Stomach (tissue), 4 donors: ENCODE data around the gene COG8.

Experiments used
- POLR2A ChIP-seq, 4 donors: fragments of 450-650 bp; IDR thresholded peaks; one replicate each; pipeline ENCODE4 v1.6.1; 2016; ENCODE audit warnings: antibody characterized with exemption in 4 of 4, control low read depth in 2 of 4, mild to moderate bottlenecking in 1 of 4, moderate library complexity in 1 of 4
- TF ChIP-seq, protein P1 (sequence below), 7 experiments: fragments of 450-650 bp in 4 of 7; fragments of 200-600 bp in 3 of 7; sonication (generic) in 3 of 7; IDR thresholded peaks; one replicate each; pipeline ENCODE4 v1.5.1; 2016 to 2019; ENCODE audit warnings: antibody characterized with exemption in 7 of 7, control low read depth in 2 of 7, mild to moderate bottlenecking in 1 of 7

DNA sequence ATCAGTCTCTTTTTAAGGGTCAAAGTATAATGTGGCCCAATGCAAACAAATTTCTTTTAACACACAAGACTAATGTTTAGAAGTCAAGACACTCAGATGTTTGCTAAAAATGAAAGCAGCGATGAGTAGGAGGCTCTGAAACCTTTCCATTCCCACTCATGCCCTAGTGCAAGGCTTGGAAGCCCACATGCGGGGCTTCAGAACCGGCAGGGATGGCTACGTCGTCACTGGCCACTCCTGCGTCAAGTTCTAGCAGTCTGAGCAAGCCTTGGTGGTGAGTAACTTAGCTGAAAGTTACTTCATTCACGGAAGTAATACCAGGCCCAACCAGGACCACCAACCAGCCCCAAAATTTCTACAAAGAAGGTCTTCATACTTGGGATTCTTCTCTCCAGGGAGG lies 27.1 kb upstream of the COG8 start:
- TF ChIP-seq POLR2A (IDR thresholded peaks at IDR 0.05): no peak
- TF ChIP-seq, protein P1, sequence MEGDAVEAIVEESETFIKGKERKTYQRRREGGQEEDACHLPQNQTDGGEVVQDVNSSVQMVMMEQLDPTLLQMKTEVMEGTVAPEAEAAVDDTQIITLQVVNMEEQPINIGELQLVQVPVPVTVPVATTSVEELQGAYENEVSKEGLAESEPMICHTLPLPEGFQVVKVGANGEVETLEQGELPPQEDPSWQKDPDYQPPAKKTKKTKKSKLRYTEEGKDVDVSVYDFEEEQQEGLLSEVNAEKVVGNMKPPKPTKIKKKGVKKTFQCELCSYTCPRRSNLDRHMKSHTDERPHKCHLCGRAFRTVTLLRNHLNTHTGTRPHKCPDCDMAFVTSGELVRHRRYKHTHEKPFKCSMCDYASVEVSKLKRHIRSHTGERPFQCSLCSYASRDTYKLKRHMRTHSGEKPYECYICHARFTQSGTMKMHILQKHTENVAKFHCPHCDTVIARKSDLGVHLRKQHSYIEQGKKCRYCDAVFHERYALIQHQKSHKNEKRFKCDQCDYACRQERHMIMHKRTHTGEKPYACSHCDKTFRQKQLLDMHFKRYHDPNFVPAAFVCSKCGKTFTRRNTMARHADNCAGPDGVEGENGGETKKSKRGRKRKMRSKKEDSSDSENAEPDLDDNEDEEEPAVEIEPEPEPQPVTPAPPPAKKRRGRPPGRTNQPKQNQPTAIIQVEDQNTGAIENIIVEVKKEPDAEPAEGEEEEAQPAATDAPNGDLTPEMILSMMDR (IDR thresholded peaks at IDR 0.05): no peak
